ENCODE data around the gene ARHGAP6.

GRCh38 chrX:11597479-11597878 is 68.2 kb downstream of the ARHGAP6 start:
- no peak for TF ChIP-seq CTCF (conservative IDR thresholded peaks at IDR 0.05 in 1 of 2, IDR thresholded peaks at IDR 0.05 in 1 of 2; ENCODE audit: extremely low read depth in 1 of 2, insufficient read depth in 1 of 2, low read depth in 1 of 2, low read length in 2 of 2)
- TF ChIP-seq EZH2 (IDR thresholded peaks at IDR 0.05; ENCODE audit: borderline replicate concordance, low read length) = no peak

All from mammary epithelial cell (primary cell).